DOHH2 (cell line): ENCODE data around the gene PCK2.

Experiments
- H3F3A ChIP-seq: fragments of 200-600 bp; sonication (generic), shearing (Covaris generic); 2 replicates; pipeline ENCODE4 v1.6.0; 2016; ENCODE audit warnings: antibody characterized with exemption, mild to moderate bottlenecking; ENCODE audit not compliant: control insufficient read depth, insufficient read depth
- H3K27ac ChIP-seq: fragments of 200-600 bp; sonication (generic); 2 replicates; pipeline ENCODE4 v1.5.1; 2014; ENCODE audit warnings: low read depth, mild to moderate bottlenecking, low read length, moderate library complexity
- H3K27me3 ChIP-seq: fragments of 200-600 bp; sonication (generic); 2 replicates; pipeline ENCODE4 v1.6.1; 2014; ENCODE audit warnings: mild to moderate bottlenecking, low read length, mixed read lengths; ENCODE audit not compliant: control insufficient read depth
- H3K36me3 ChIP-seq: fragments of 200-600 bp; sonication (generic); 2 replicates; pipeline ENCODE4 v1.6.1; 2014; ENCODE audit warnings: mild to moderate bottlenecking, low read length, moderate library complexity, mixed read lengths; ENCODE audit not compliant: control insufficient read depth
- H3K4me1 ChIP-seq: fragments of 200-600 bp; sonication (generic); 2 replicates; pipeline ENCODE4 v1.6.1; 2014; ENCODE audit warnings: mild to moderate bottlenecking, low read length, mixed read lengths; ENCODE audit not compliant: control insufficient read depth
- H3K4me2 ChIP-seq: fragments of 200-600 bp; sonication (generic); 2 replicates; pipeline ENCODE4 v1.6.0; 2014; ENCODE audit warnings: mild to moderate bottlenecking, low read length, moderate library complexity
- H3K4me3 ChIP-seq: fragments of 200-600 bp; sonication (generic); 2 replicates; pipeline ENCODE4 v1.5.1; 2014; ENCODE audit warnings: mild to moderate bottlenecking, low read length, mixed read lengths
- H3K79me2 ChIP-seq: fragments of 200-600 bp; sonication (generic); 2 replicates; pipeline ENCODE4 v1.6.1; 2014; ENCODE audit warnings: mild to moderate bottlenecking, low read length, mixed read lengths; ENCODE audit not compliant: control insufficient read depth
- H3K9me2 ChIP-seq: fragments of 200-600 bp; sonication (generic); replicated peaks from 2 replicates; pipeline ENCODE4 v1.6.1; 2014; ENCODE audit warnings: mild to moderate bottlenecking, low read length, mixed read lengths; ENCODE audit not compliant: control insufficient read depth
- H3K9me3 ChIP-seq: fragments of 200-600 bp; sonication (generic); 2 replicates; pipeline ENCODE4 v1.6.1; 2014; ENCODE audit warnings: antibody characterized with exemption, low read length, mixed read lengths; ENCODE audit not compliant: control insufficient read depth, insufficient read depth
- H4K20me1 ChIP-seq: fragments of 200-600 bp; sonication (generic); 2 replicates; pipeline ENCODE4 v1.6.0; 2014; ENCODE audit warnings: low read depth, mild to moderate bottlenecking, antibody characterized with exemption, low read length, moderate library complexity; ENCODE audit not compliant: control insufficient read depth, insufficient read depth
- EZH2phosphoT487 ChIP-seq: fragments of 200-600 bp; sonication (generic); IDR thresholded peaks from 2 replicates; pipeline ENCODE4 v1.6.1; 2017; ENCODE audit warnings: borderline replicate concordance, mild to moderate bottlenecking, antibody characterized with exemption, low read length, moderate library complexity, mixed read lengths
- TF ChIP-seq, protein P1 (sequence below): fragments of 200-600 bp; sonication (generic); IDR thresholded peaks from one replicate; pipeline ENCODE4 v1.5.1; 2014; ENCODE audit warnings: antibody characterized with exemption, mild to moderate bottlenecking, low read depth, low read length; ENCODE audit not compliant: poor library complexity, severe bottlenecking

Gene PCK2

GRCh38 chr14:24064091-24064795, 29.9 kb upstream of the PCK2 start:
- TF ChIP-seq EZH2phosphoT487, result no peak
- TF ChIP-seq, protein P1, sequence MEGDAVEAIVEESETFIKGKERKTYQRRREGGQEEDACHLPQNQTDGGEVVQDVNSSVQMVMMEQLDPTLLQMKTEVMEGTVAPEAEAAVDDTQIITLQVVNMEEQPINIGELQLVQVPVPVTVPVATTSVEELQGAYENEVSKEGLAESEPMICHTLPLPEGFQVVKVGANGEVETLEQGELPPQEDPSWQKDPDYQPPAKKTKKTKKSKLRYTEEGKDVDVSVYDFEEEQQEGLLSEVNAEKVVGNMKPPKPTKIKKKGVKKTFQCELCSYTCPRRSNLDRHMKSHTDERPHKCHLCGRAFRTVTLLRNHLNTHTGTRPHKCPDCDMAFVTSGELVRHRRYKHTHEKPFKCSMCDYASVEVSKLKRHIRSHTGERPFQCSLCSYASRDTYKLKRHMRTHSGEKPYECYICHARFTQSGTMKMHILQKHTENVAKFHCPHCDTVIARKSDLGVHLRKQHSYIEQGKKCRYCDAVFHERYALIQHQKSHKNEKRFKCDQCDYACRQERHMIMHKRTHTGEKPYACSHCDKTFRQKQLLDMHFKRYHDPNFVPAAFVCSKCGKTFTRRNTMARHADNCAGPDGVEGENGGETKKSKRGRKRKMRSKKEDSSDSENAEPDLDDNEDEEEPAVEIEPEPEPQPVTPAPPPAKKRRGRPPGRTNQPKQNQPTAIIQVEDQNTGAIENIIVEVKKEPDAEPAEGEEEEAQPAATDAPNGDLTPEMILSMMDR, result no peak
- no peaks in the 10 kb centered on the region for H3K27me3 ChIP-seq
- no peaks in the 10 kb centered on the region for H3K36me3 ChIP-seq
- no peak overlapping the region for H3K4me3 ChIP-seq
- H3K4me1 ChIP-seq, result no peaks in the 10 kb centered on the region
- H3K4me2 ChIP-seq, result no peak overlapping the region
- no peaks in the 10 kb centered on the region for H3K79me2 ChIP-seq
- no peaks in the 10 kb centered on the region for H3F3A ChIP-seq
- no peaks in the 10 kb centered on the region for H3K9me2 ChIP-seq
- no peaks in the 10 kb centered on the region for H4K20me1 ChIP-seq
- no peak overlapping the region for H3K27ac ChIP-seq
- no peaks in the 10 kb centered on the region for H3K9me3 ChIP-seq

GRCh38 chr14:24064856-24065255, 29.3 kb upstream of the PCK2 start:
- H3K27ac ChIP-seq, result no peak overlapping the region

DNA sequence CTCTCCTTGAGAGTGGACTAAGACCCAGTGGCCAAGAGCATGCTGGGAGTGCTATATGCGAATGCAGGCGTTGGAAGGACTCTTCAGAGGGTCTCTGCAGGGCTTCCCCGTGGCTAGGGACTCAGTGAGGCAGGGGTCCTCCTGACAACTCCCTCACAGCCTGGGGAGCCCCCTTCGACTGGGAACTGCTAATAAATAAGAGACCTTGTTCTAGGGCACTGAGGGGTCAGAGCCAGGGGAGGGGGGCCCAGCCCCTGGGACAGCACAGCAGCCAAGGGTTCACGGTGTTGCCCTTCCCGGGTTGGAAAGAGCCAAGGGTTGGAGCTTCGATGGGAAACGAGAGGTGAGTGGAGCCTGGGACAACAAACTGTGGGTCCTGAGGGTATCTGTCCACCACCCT, 28.7 kb upstream of the PCK2 start:
- no peak for TF ChIP-seq EZH2phosphoT487
- TF ChIP-seq, protein P1, result no peak
- H4K20me1 ChIP-seq, result no peaks in the 10 kb centered on the region
- H3K36me3 ChIP-seq, result no peaks in the 10 kb centered on the region
- H3K27me3 ChIP-seq, result no peaks in the 10 kb centered on the region
- no peaks in the 10 kb centered on the region for H3F3A ChIP-seq
- H3K9me3 ChIP-seq, result no peaks in the 10 kb centered on the region
- H3K27ac ChIP-seq, result no peak overlapping the region
- H3K4me3 ChIP-seq, result no peak overlapping the region
- H3K4me1 ChIP-seq, result no peaks in the 10 kb centered on the region
- H3K4me2 ChIP-seq, result no peak overlapping the region
- no peaks in the 10 kb centered on the region for H3K9me2 ChIP-seq
- H3K79me2 ChIP-seq, result no peaks in the 10 kb centered on the region

More at GRCh38 chr14:24064856-24065255, 29.3 kb upstream of the PCK2 start:
- Histone ChIP-seq H3K4me3 (no peak overlapping the region), H3K9me3 (no peaks in the 10 kb centered on the region), H4K20me1 (no peaks in the 10 kb centered on the region), H3K27me3 (no peaks in the 10 kb centered on the region), H3K36me3 (no peaks in the 10 kb centered on the region), H3F3A (no peaks in the 10 kb centered on the region), H3K4me2 (no peak overlapping the region), H3K9me2 (no peaks in the 10 kb centered on the region), H3K79me2 (no peaks in the 10 kb centered on the region), H3K4me1 (no peaks in the 10 kb centered on the region)
- TF ChIP-seq, protein P1, result no peak
- no peak for TF ChIP-seq EZH2phosphoT487
